ENCODE measurements around the gene TLDC2. TPM values are rescaled to one million over a fixed set of nuclear protein-coding genes. Genes with fewer than 3 reads are reported as not detected.

The TLDC2 gene
- total and polyA plus RNA-seq, 2 of the 8 experiments (the other 6 are each of a cell fraction or from before 2014, with no cell fraction given): 0.29 to 0.34 TPM

- Histone ChIP-seq H3K4me3 (ENCODE audit: extremely low read depth in 1 of 4, insufficient read depth in 2 of 4, low read depth in 3 of 4, low read length in 4 of 4) (no peak overlapping the region), H3K79me2 (ENCODE audit: control insufficient read depth in 1 of 2, insufficient read depth in 2 of 2, low read length in 2 of 2) (peaks cover 0 to under 1% of the 10 kb centered on the region in 2 experiments; a peak in 1 of 4 replicates), H4K8ac (ENCODE audit: extremely low read depth, insufficient read depth, low read length) (peak overlapping the region; percentile 57; the same call in 1 of the 2 replicates), H3K4me1 (replicated peaks in 1 of 4; ENCODE audit: control insufficient read depth in 3 of 4, insufficient read depth in 4 of 4, low read length in 3 of 4) (peaks cover 2 to 10% (median 6%) of the 10 kb centered on the region in 4 experiments; a peak in 5 of 7 replicates), H3K9ac (replicated peaks in 1 of 4; ENCODE audit: extremely low read depth in 1 of 4, low read depth in 3 of 4, low read length in 3 of 4) (no peak overlapping the region), H4K20me1 (replicated peaks in 1 of 2; ENCODE audit: control insufficient read depth in 1 of 2, insufficient read depth in 2 of 2, low read length in 2 of 2) (peaks cover 0 to 5% of the 10 kb centered on the region in 2 experiments), H2AFZ (ENCODE audit: low read length) (no peak overlapping the region), H3K23me2 (ENCODE audit: low read depth, low read length) (no peaks in the 10 kb centered on the region; the same call in 1 of the 2 replicates), H2BK120ac (replicated peaks; ENCODE audit: low read depth, low read length) (no peak overlapping the region), H3K56ac (replicated peaks; ENCODE audit: insufficient read length, low read depth, low read length) (no peak overlapping the region), H4K91ac (replicated peaks; ENCODE audit: insufficient read length, low read length) (no peak overlapping the region), H2BK20ac (ENCODE audit: low read length) (no peak overlapping the region), H3K4ac (replicated peaks; ENCODE audit: insufficient read length, low read depth, low read length) (no peak overlapping the region), H2BK12ac (ENCODE audit: low read depth, low read length) (no peak overlapping the region), H4K5ac (ENCODE audit: insufficient read length, low read depth, low read length) (peak overlapping the region; percentile 1), H3K18ac (ENCODE audit: extremely low read depth, low read length) (no peak overlapping the region), H3K79me1 (ENCODE audit: low read depth, low read length) (no peaks in the 10 kb centered on the region; the same call in 1 of the 2 replicates), H3K27ac (ENCODE audit: low read depth, low read length) (no peak overlapping the region; the same call in 1 of the 2 replicates), H3K23ac (ENCODE audit: insufficient read length) (no peak overlapping the region), H3K14ac (ENCODE audit: insufficient read length) (no peak overlapping the region), H3K36me3 (ENCODE audit: control insufficient read depth in 2 of 4, insufficient read depth in 4 of 4, low read length in 3 of 4) (no peaks in the 10 kb centered on the region; a peak in 2 of 8 replicates), H3K9me3 (ENCODE audit: insufficient read depth in 2 of 2, low read depth in 1 of 2, low read length in 1 of 2) (no peaks in the 10 kb centered on the region), H2AK5ac (ENCODE audit: low read depth, low read length) (no peak overlapping the region), H3K4me2 (ENCODE audit: insufficient read depth in 1 of 2, low read depth in 2 of 2, low read length in 2 of 2) (0 out of 4 replicates have a peak overlapping the region, but pooled peaks of 1 of the 2 experiments have one; percentile 5), H3K27me3 (replicated peaks in 1 of 4; ENCODE audit: control insufficient read depth in 3 of 4, extremely low read depth in 1 of 4, insufficient read depth in 3 of 4, low read length in 3 of 4) (no peaks in the 10 kb centered on the region), H2BK5ac (ENCODE audit: low read depth, low read length) (no peak overlapping the region), H2BK15ac (ENCODE audit: low read length) (0 out of 2 replicates have a peak overlapping the region, but pooled peaks have one; percentile 31)
- 85% methylated on average over 10 of the region's 10 CpGs; no CpG with 5 or more reads in 1 of the 2 experiments for WGBS, 2 experiments (ENCODE audit: extremely low coverage in 1 of 2, insufficient coverage in 1 of 2, insufficient read length in 1 of 2, insufficient replicate concordance in 2 of 2, low coverage in 1 of 2, low lambda C conversion rate in 2 of 2, missing lambda C conversion rate in 1 of 2)
- POLR2A ChIA-PET (ENCODE audit: partially characterized antibody): interaction anchor here (0.7 to 8.6 kb wide), 6 partner anchors 11 to 383 kb away, joined by 3 to 54 read pairs (median 12); a partner anchor contains a TSS
- FAIRE-seq (no peak), DNase-seq (ENCODE audit: low read depth in 1 of 2, low spot score in 2 of 2) (no peak)
- CTCF ChIA-PET (ENCODE audit: partially characterized antibody): interaction anchor here (0.8 to 5.6 kb wide), 7 partner anchors 8 to 41 kb away, joined by 3 to 45 read pairs (median 11); a partner anchor contains a TSS
- TF ChIP-seq TBP (IDR thresholded peaks at IDR 0.05; ENCODE audit: low read depth, low read length) (no peak), CREB1 (IDR thresholded peaks at IDR 0.05) (no peak), GTF2F1 (IDR thresholded peaks at IDR 0.05; ENCODE audit: borderline replicate concordance, low read depth, low read length) (no peak), BRCA1 (IDR thresholded peaks at IDR 0.05; ENCODE audit: low read depth, low read length) (no peak), SP2 (IDR thresholded peaks at IDR 0.05; ENCODE audit: low read length) (no peak), ATF2 (IDR thresholded peaks at IDR 0.05; ENCODE audit: low read length) (no peak), FOSL1 (IDR thresholded peaks at IDR 0.05; ENCODE audit: insufficient read depth, low read depth, low read length) (no peak), MAX (IDR thresholded peaks at IDR 0.05) (no peak), CEBPB (IDR thresholded peaks at IDR 0.05; ENCODE audit: low read depth, low read length) (no peak)
- TF ChIP-seq, protein P1, sequence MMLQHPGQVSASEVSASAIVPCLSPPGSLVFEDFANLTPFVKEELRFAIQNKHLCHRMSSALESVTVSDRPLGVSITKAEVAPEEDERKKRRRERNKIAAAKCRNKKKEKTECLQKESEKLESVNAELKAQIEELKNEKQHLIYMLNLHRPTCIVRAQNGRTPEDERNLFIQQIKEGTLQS (IDR thresholded peaks at IDR 0.05; ENCODE audit: insufficient read depth, low read depth, low read length): no peak
These were observed 30.5 kb upstream of the TLDC2 start for GRCh38 chr20:36845288-36845971.

Data from H1 (cell line).